Esophagus muscularis mucosa (tissue), 4 donors: ENCODE measurements around the gene SUV39H1.

Experiments used
- EP300 ChIP-seq: sonication (generic); formaldehyde crosslinking; IDR thresholded peaks from one replicate; pipeline ENCODE4 v1.6.1; 2017; ENCODE audit warnings: antibody characterized with exemption
- POLR2AphosphoS5 ChIP-seq, 2 donors: sonication (generic); formaldehyde crosslinking; IDR thresholded peaks; one replicate each; pipeline ENCODE4 v1.6.1; 2017; ENCODE audit warnings: antibody characterized with exemption in 2 of 2
- TF ChIP-seq, protein P1 (sequence below), 3 experiments: fragments of 200-600 bp in 2 of 3; fragments of 450-650 bp in 1 of 3; sonication (generic) in 2 of 3; IDR thresholded peaks; one replicate each; pipeline ENCODE4 v1.5.1; 2017 to 2019; ENCODE audit warnings: antibody characterized with exemption in 3 of 3, mild to moderate bottlenecking in 2 of 3, moderate library complexity in 1 of 3

DNA sequence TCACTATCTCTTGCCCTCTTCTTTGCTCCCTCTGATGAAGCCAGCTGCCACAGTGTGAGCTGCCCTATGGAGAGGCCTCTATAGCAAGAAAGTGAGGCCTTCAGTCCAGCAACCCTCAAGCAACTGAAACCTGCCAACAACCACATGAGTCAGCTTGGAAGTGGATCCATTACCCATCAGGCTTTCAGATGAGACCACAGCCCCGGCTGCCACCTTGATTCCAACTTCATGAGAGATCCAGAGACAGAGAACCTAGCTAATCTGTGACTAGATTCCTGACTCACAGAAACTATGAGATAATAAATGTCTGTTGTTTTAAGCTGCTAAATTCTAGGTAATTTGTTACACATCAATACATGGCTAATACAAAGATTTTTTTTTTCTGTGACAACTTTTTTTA, 33.3 kb upstream of the SUV39H1 start:
- TF ChIP-seq POLR2AphosphoS5 (IDR thresholded peaks at IDR 0.05) (no peak), EP300 (no peak)
- TF ChIP-seq, protein P1, sequence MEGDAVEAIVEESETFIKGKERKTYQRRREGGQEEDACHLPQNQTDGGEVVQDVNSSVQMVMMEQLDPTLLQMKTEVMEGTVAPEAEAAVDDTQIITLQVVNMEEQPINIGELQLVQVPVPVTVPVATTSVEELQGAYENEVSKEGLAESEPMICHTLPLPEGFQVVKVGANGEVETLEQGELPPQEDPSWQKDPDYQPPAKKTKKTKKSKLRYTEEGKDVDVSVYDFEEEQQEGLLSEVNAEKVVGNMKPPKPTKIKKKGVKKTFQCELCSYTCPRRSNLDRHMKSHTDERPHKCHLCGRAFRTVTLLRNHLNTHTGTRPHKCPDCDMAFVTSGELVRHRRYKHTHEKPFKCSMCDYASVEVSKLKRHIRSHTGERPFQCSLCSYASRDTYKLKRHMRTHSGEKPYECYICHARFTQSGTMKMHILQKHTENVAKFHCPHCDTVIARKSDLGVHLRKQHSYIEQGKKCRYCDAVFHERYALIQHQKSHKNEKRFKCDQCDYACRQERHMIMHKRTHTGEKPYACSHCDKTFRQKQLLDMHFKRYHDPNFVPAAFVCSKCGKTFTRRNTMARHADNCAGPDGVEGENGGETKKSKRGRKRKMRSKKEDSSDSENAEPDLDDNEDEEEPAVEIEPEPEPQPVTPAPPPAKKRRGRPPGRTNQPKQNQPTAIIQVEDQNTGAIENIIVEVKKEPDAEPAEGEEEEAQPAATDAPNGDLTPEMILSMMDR (IDR thresholded peaks at IDR 0.05), result no peak
